K562 (cell line): ENCODE data around the gene PDE2A. TPM values are rescaled to one million over a fixed set of nuclear protein-coding genes. Genes with fewer than 3 reads are reported as not detected.

Experiments used
- ASH1L ChIP-seq: fragments of 450-650 bp; IDR thresholded peaks from 2 replicates; pipeline ENCODE4 v1.6.1; 2018; ENCODE audit warnings: borderline replicate concordance, mild to moderate bottlenecking, low read depth; ENCODE audit not compliant: partially characterized antibody
- ATF7 ChIP-seq: fragments of 450-650 bp; IDR thresholded peaks from 2 replicates; pipeline ENCODE4 v1.7.1; 2014; ENCODE audit warnings: mild to moderate bottlenecking, moderate library complexity
- BHLHE40 ChIP-seq: IDR thresholded peaks from 2 replicates; pipeline ENCODE4 v1.6.1; 2011; ENCODE audit warnings: low read length, improper control_type of control experiment
- CBFB ChIP-seq: sonication (generic); formaldehyde crosslinking; IDR thresholded peaks from 2 replicates; pipeline ENCODE4 v1.4.0; 2020; ENCODE audit warnings: mild to moderate bottlenecking, missing genetic modification reagents
- ELF4 ChIP-seq: fragments of 450-650 bp; formaldehyde crosslinking; IDR thresholded peaks from 2 replicates; pipeline ENCODE4 v1.4.0; 2022; ENCODE audit warnings: missing genetic modification characterization
- GABPB1 ChIP-seq: sonication (generic); formaldehyde crosslinking; IDR thresholded peaks from 2 replicates; pipeline ENCODE4 v1.8.0; 2022; ENCODE audit warnings: mild to moderate bottlenecking, missing genetic modification reagents
- HLTF ChIP-seq: fragments of 450-650 bp; IDR thresholded peaks from 2 replicates; pipeline ENCODE4 v1.6.1; 2016
- KDM5B ChIP-seq: fragments of 200-600 bp; sonication (generic); IDR thresholded peaks from 2 replicates; pipeline ENCODE4 v1.6.1; 2012; ENCODE audit warnings: low read depth, mild to moderate bottlenecking, moderate library complexity, low read length, control low read depth, inconsistent platforms; ENCODE audit not compliant: insufficient replicate concordance
- KHSRP ChIP-seq: fragments of 450-650 bp; IDR thresholded peaks from 2 replicates; pipeline ENCODE4 v1.6.1; 2017
- MAZ ChIP-seq, 2 experiments: fragments of 450-650 bp in 1 of 2; sonication (generic) in 1 of 2; formaldehyde crosslinking; IDR thresholded peaks in 1 of 2; conservative IDR thresholded peaks in 1 of 2; 2 replicates each; pipeline versions ENCODE4 v1.4.0 to v1.5.0; 2020; ENCODE audit warnings: mild to moderate bottlenecking in 1 of 2, missing genetic modification reagents in 1 of 2
- MTA2 ChIP-seq: fragments of 450-650 bp; IDR thresholded peaks from 2 replicates; pipeline ENCODE4 v1.6.1; 2016; ENCODE audit warnings: low read depth
- MTA3 ChIP-seq: fragments of 450-650 bp; formaldehyde crosslinking; IDR thresholded peaks from 2 replicates; pipeline ENCODE4 v1.6.1; 2017; ENCODE audit warnings: mild to moderate bottlenecking, borderline replicate concordance
- MYC ChIP-seq, 2 experiments: fragments of 250-450 bp in 1 of 2; sonication (Bioruptor Pico) in 1 of 2; IDR thresholded peaks; 2 replicates each; pipeline versions ENCODE4 v1.5.1 to v1.6.1; 2012 to 2021; ENCODE audit warnings: low read depth in 2 of 2, borderline replicate concordance in 1 of 2, improper control_type of control experiment in 1 of 2, low read length in 1 of 2, mild to moderate bottlenecking in 1 of 2, moderate library complexity in 1 of 2
- NRF1 ChIP-seq, 2 experiments: fragments of 450-650 bp; IDR thresholded peaks in 1 of 2; conservative IDR thresholded peaks in 1 of 2; 2 replicates each; pipeline ENCODE4 v1.6.1; 2014; ENCODE audit warnings: mild to moderate bottlenecking in 2 of 2
- RBFOX2 ChIP-seq: fragments of 200-400 bp; formaldehyde crosslinking; IDR thresholded peaks from 2 replicates; pipeline ENCODE4 v1.6.1; 2017; ENCODE audit warnings: low read depth, mild to moderate bottlenecking, low read length, moderate library complexity
- SNIP1 ChIP-seq: fragments of 450-650 bp; IDR thresholded peaks from 2 replicates; pipeline ENCODE4 v1.7.1; 2017; ENCODE audit warnings: low read depth, mild to moderate bottlenecking
- TAF7 ChIP-seq: fragments of 450-650 bp; IDR thresholded peaks from 2 replicates; pipeline ENCODE4 v1.6.1; 2016; ENCODE audit warnings: missing genetic modification characterization, missing compliant biosample characterization
- TCFL5 ChIP-seq: fragments of 250-450 bp; sonication (Bioruptor Pico); conservative IDR thresholded peaks from 2 replicates; pipeline ENCODE4 v1.6.1; 2021; ENCODE audit warnings: mild to moderate bottlenecking, moderate library complexity, matching md5 sums
- TEAD1 ChIP-seq, 2 experiments: fragments of 450-650 bp in 1 of 2; sonication (generic) in 1 of 2; formaldehyde crosslinking; IDR thresholded peaks; 2 replicates each; pipeline versions ENCODE4 v1.4.0 to v1.8.0; 2020 to 2022; ENCODE audit warnings: mild to moderate bottlenecking in 2 of 2, missing genetic modification reagents in 1 of 2
- polyA plus RNA-seq, 8 experiments: library from polyadenylated mRNA; depleted of rRNA in 4 of 8; stranded (reverse) in 5 of 8; unstranded in 3 of 8; fragments of >200 nt; fragmentation: Nextera tagmentation in 2 of 8; fragmentation: Illumina TruSeq in 1 of 8; extraction: Ambion mirVana in 2 of 8; extraction: Trizol in 1 of 8; gene quantifications; 2 replicates each; pipeline versions ENCODE4 v1.2.1 to v1.2.3, GENCODE V29; 2011 to 2014; ENCODE audit warnings: inconsistent platforms in 1 of 8, missing spikeins in 1 of 8
- total RNA-seq, 7 experiments: library from RNA; depleted of rRNA in 6 of 7; stranded (reverse); fragments of >200 nt in 6 of 7; fragmentation: Illumina TruSeq in 2 of 7; extraction: Trizol in 2 of 7; gene quantifications; 2 replicates each; pipeline versions ENCODE4 v1.2.1 to v1.2.3, GENCODE V29; 2011 to 2021; ENCODE audit warnings: low replicate concordance in 1 of 7
- TF ChIP-seq, protein P1 (sequence below): fragments of 450-650 bp; IDR thresholded peaks from 2 replicates; pipeline ENCODE4 v1.6.1; 2016; ENCODE audit warnings: low read depth, mild to moderate bottlenecking, moderate library complexity
- TF ChIP-seq, protein P2 (sequence below): fragments of 450-650 bp; IDR thresholded peaks from one replicate; pipeline ENCODE4 v1.6.1; 2018; ENCODE audit warnings: mild to moderate bottlenecking, moderate library complexity; ENCODE audit not compliant: partially characterized antibody
- TF ChIP-seq, protein P3 (sequence below), 2 experiments: IDR thresholded peaks in 1 of 2; conservative IDR thresholded peaks in 1 of 2; 2 replicates each; pipeline ENCODE4 v1.6.1; 2016; ENCODE audit warnings: low read depth in 2 of 2, mild to moderate bottlenecking in 1 of 2, missing compliant biosample characterization in 1 of 2, missing genetic modification characterization in 1 of 2, moderate library complexity in 1 of 2

PDE2A gene
- total and polyA plus RNA-seq, 9 of the 15 experiments (the other 6 are each of a cell fraction or from before 2014, with no cell fraction given) = 0.07 to 15.2 (median 1.6) TPM; not detected in 1

GRCh38 chr11:72722050-72722748 is 48.0 kb upstream of the PDE2A start (continued):
- TF ChIP-seq, protein P1, sequence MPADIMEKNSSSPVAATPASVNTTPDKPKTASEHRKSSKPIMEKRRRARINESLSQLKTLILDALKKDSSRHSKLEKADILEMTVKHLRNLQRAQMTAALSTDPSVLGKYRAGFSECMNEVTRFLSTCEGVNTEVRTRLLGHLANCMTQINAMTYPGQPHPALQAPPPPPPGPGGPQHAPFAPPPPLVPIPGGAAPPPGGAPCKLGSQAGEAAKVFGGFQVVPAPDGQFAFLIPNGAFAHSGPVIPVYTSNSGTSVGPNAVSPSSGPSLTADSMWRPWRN = peak; percentile 70; the same call in 1 of the 2 replicates
- no peak for TF ChIP-seq TCFL5
- TF ChIP-seq MTA3 = 0 out of 2 replicates have a peak, but pooled peaks have one; percentile 35
- 0 out of 2 replicates have a peak, but pooled peaks have one; percentile 49 for TF ChIP-seq KHSRP
- TF ChIP-seq CBFB = no peak
- peak; percentile 44; the same call in 1 of the 2 replicates for TF ChIP-seq RBFOX2
- TF ChIP-seq, protein P2, sequence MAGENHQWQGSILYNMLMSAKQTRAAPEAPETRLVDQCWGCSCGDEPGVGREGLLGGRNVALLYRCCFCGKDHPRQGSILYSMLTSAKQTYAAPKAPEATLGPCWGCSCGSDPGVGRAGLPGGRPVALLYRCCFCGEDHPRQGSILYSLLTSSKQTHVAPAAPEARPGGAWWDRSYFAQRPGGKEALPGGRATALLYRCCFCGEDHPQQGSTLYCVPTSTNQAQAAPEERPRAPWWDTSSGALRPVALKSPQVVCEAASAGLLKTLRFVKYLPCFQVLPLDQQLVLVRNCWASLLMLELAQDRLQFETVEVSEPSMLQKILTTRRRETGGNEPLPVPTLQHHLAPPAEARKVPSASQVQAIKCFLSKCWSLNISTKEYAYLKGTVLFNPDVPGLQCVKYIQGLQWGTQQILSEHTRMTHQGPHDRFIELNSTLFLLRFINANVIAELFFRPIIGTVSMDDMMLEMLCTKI = no peak
- TF ChIP-seq ASH1L = peak; percentile 48
- TF ChIP-seq GABPB1 (CRISPR knock-in tag) = peak; percentile 15; the same call in 1 of the 2 replicates
- TF ChIP-seq ATF7 = no peak
- TF ChIP-seq NRF1 (conservative IDR thresholded peaks at IDR 0.05 in 1 of 2, IDR thresholded peaks at IDR 0.05 in 1 of 2) = no peak
- TF ChIP-seq ELF4 (CRISPR knock-in tag) = peak; percentile 90
- TF ChIP-seq, protein P3, sequence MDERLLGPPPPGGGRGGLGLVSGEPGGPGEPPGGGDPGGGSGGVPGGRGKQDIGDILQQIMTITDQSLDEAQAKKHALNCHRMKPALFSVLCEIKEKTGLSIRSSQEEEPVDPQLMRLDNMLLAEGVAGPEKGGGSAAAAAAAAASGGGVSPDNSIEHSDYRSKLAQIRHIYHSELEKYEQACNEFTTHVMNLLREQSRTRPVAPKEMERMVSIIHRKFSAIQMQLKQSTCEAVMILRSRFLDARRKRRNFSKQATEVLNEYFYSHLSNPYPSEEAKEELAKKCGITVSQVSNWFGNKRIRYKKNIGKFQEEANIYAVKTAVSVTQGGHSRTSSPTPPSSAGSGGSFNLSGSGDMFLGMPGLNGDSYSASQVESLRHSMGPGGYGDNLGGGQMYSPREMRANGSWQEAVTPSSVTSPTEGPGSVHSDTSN (CRISPR knock-in tag; IDR thresholded peaks at IDR 0.05; ENCODE audit: low read depth) = no peak
- TF ChIP-seq, protein P3 (tag; conservative IDR thresholded peaks at IDR 0.05; ENCODE audit: low read depth) = no peak
- no peak for TF ChIP-seq TAF7
- TF ChIP-seq BHLHE40 = peak; percentile 57; the same call in 1 of the 2 replicates
- no peak for TF ChIP-seq MAZ (CRISPR knock-in tag; conservative IDR thresholded peaks at IDR 0.05 in 1 of 2, IDR thresholded peaks at IDR 0.05 in 1 of 2)
- peak; percentile 74; the same call in 1 of the 2 replicates for TF ChIP-seq HLTF
- no peak for TF ChIP-seq SNIP1
- peak; percentile 64 for TF ChIP-seq KDM5B
- peak; percentile 32; the same call in 1 of the 2 replicates for TF ChIP-seq MYC (IDR thresholded peaks at IDR 0.05; ENCODE audit: low read depth, low read length)
- TF ChIP-seq MYC (CRISPR knock-in tag; IDR thresholded peaks at IDR 0.05; ENCODE audit: borderline replicate concordance, low read depth) = no peak
- TF ChIP-seq TEAD1 (CRISPR knock-in tag; IDR thresholded peaks at IDR 0.05) = no peak
- no peak for TF ChIP-seq MTA2
